Neural cell (in vitro differentiated cells): ENCODE results near the gene FOXP2. TPM values are rescaled to one million over a fixed set of nuclear protein-coding genes. Genes with fewer than 3 reads are reported as not detected.

Source experiments
- H2AFZ ChIP-seq: fragments of 200-600, 300-800 bp; sonication (generic), shearing (Covaris generic); 2 replicates; pipeline ENCODE4 v1.6.0; 2014; ENCODE audit warnings: low read depth, mild to moderate bottlenecking, antibody characterized with exemption, low read length, moderate library complexity
- H3F3A ChIP-seq: fragments of 200-600 bp; shearing (Covaris generic); 2 replicates; pipeline ENCODE4 v1.6.1; 2016; ENCODE audit warnings: mild to moderate bottlenecking, moderate library complexity, mixed read lengths, antibody characterized with exemption, low read length; ENCODE audit not compliant: insufficient read depth, poor library complexity, severe bottlenecking
- H3K27ac ChIP-seq: fragments of 200-600, 300-800 bp; sonication (generic), shearing (Covaris generic); 2 replicates; pipeline ENCODE4 v1.5.1; 2014; ENCODE audit warnings: mild to moderate bottlenecking, low read length, moderate library complexity
- H3K27me3 ChIP-seq: fragments of 300-800, 200-600 bp; sonication (generic), shearing (Covaris generic); 2 replicates; pipeline ENCODE4 v1.6.0; 2014; ENCODE audit warnings: mild to moderate bottlenecking, low read depth, low read length, moderate library complexity; ENCODE audit not compliant: insufficient read depth
- H3K36me3 ChIP-seq: fragments of 300-800, 200-600 bp; sonication (generic), shearing (Covaris generic); 2 replicates; pipeline ENCODE4 v1.5.1; 2014; ENCODE audit warnings: mild to moderate bottlenecking, antibody characterized with exemption, low read length, moderate library complexity; ENCODE audit not compliant: insufficient read depth
- H3K4me2 ChIP-seq: fragments of 300-800, 200-600 bp; sonication (generic), shearing (Covaris generic); 2 replicates; pipeline ENCODE4 v1.6.0; 2014; ENCODE audit warnings: mild to moderate bottlenecking, low read length
- H3K4me3 ChIP-seq: fragments of 300-800, 200-600 bp; sonication (generic), shearing (Covaris generic); 2 replicates; pipeline ENCODE4 v1.5.1; 2014; ENCODE audit warnings: mild to moderate bottlenecking, low read length, moderate library complexity
- H3K79me2 ChIP-seq: fragments of 200-600 bp; shearing (Covaris generic); replicated peaks from 2 replicates; pipeline ENCODE4 v1.6.0; 2014; ENCODE audit warnings: mild to moderate bottlenecking, low read length, moderate library complexity; ENCODE audit not compliant: insufficient read depth
- H3K9ac ChIP-seq: fragments of 300-800, 200-600 bp; sonication (generic), shearing (Covaris generic); 2 replicates; pipeline ENCODE4 v1.6.1; 2016; ENCODE audit warnings: mild to moderate bottlenecking, low read length, mixed read lengths
- H3K9me2 ChIP-seq: fragments of 200-600 bp; shearing (Covaris generic); 2 replicates; pipeline ENCODE4 v1.6.1; 2016; ENCODE audit warnings: mild to moderate bottlenecking, low read length, mixed read lengths; ENCODE audit not compliant: insufficient read depth
- H3K9me3 ChIP-seq: fragments of 200-600, 300-800 bp; sonication (generic), shearing (Covaris generic); 2 replicates; pipeline ENCODE4 v1.6.1; 2016; ENCODE audit warnings: mild to moderate bottlenecking, mixed run types, low read length, moderate library complexity, mixed read lengths
- H4K20me1 ChIP-seq: fragments of 200-600 bp; shearing (Covaris generic); 2 replicates; pipeline ENCODE4 v1.6.1; 2016; ENCODE audit warnings: mild to moderate bottlenecking, mixed run types; ENCODE audit not compliant: insufficient read depth
- CTCF ChIP-seq: fragments of 450-650 bp; IDR thresholded peaks from 2 replicates; pipeline ENCODE4 v1.5.1; 2014; ENCODE audit warnings: antibody characterized with exemption, mild to moderate bottlenecking, moderate library complexity; ENCODE audit not compliant: poor library complexity, severe bottlenecking
- EP300 ChIP-seq: fragments of 450-650 bp; conservative IDR thresholded peaks from 2 replicates; pipeline ENCODE4 v1.6.1; 2014; ENCODE audit warnings: antibody characterized with exemption, mild to moderate bottlenecking, moderate library complexity; ENCODE audit not compliant: poor library complexity, severe bottlenecking
- EZH2 ChIP-seq: fragments of 200-600, 300-800 bp; shearing (Covaris generic), sonication (generic); IDR thresholded peaks from 2 replicates; pipeline ENCODE4 v1.6.1; 2014; ENCODE audit warnings: antibody characterized with exemption, low read length, borderline replicate concordance, mild to moderate bottlenecking; ENCODE audit not compliant: insufficient read depth, poor library complexity, severe bottlenecking
- MXI1 ChIP-seq: fragments of 450-650 bp; conservative IDR thresholded peaks from 2 replicates; pipeline ENCODE4 v1.6.1; 2014; ENCODE audit warnings: antibody characterized with exemption, mild to moderate bottlenecking; ENCODE audit not compliant: poor library complexity, severe bottlenecking
- POLR2AphosphoS5 ChIP-seq: IDR thresholded peaks from 2 replicates; pipeline ENCODE4 v1.6.1; 2012
- RAD21 ChIP-seq: fragments of 450-650 bp; conservative IDR thresholded peaks from 2 replicates; pipeline ENCODE4 v1.6.1; 2014; ENCODE audit warnings: antibody characterized with exemption, mild to moderate bottlenecking, moderate library complexity
- REST ChIP-seq: IDR thresholded peaks from 2 replicates; pipeline ENCODE4 v1.6.1; 2012; ENCODE audit warnings: borderline replicate concordance
- SMC3 ChIP-seq: fragments of 450-650 bp; conservative IDR thresholded peaks from 2 replicates; pipeline ENCODE4 v1.6.1; 2014; ENCODE audit warnings: antibody characterized with exemption, mild to moderate bottlenecking, moderate library complexity; ENCODE audit not compliant: poor library complexity
- TAF1 ChIP-seq: IDR thresholded peaks from 2 replicates; pipeline ENCODE4 v1.6.1; 2012; ENCODE audit warnings: low read depth
- polyA plus RNA-seq: library from polyadenylated mRNA; depleted of rRNA; stranded (reverse); fragments of >200 nt; gene quantifications from 2 replicates; pipeline ENCODE4 v1.2.3, GENCODE V29; 2014

FOXP2 gene
- polyA plus RNA-seq, 1 donor from 2014 or later, result 51.3 TPM

- Histone ChIP-seq H3K4me3 (no peak overlapping the region), H3F3A (no peaks in the 10 kb centered on the region), H2AFZ (no peak overlapping the region), H3K36me3 (no peaks in the 10 kb centered on the region), H3K9me2 (no peaks in the 10 kb centered on the region), H3K4me2 (no peak overlapping the region), H3K27me3 (no peaks in the 10 kb centered on the region), H3K27ac (no peak overlapping the region), H4K20me1 (no peaks in the 10 kb centered on the region), H3K9me3 (no peaks in the 10 kb centered on the region), H3K79me2 (no peaks in the 10 kb centered on the region), H3K9ac (no peak overlapping the region)
- TF ChIP-seq CTCF, result no peak
- no peak for TF ChIP-seq EP300
- no peak for TF ChIP-seq TAF1
- no peak for TF ChIP-seq POLR2AphosphoS5
- no peak for TF ChIP-seq REST
- TF ChIP-seq RAD21, result no peak
- no peak for TF ChIP-seq MXI1
- TF ChIP-seq EZH2, result no peak
- no peak for TF ChIP-seq SMC3
These were observed 857 bp upstream of the FOXP2 start for GRCh38 chr7:114413761-114414155.

- Histone ChIP-seq H3K4me3 (peak overlapping the region; percentile 7), H3K9ac (no peak overlapping the region)
These were observed 712 bp downstream of the FOXP2 start for GRCh38 chr7:114415064-114415989.

More at GRCh38 chr7:114415064-114415989, 712 bp downstream of the FOXP2 start:
- Histone ChIP-seq H3K36me3 (no peaks in the 10 kb centered on the region), H3F3A (no peaks in the 10 kb centered on the region), H3K9me3 (no peaks in the 10 kb centered on the region), H2AFZ (no peak overlapping the region), H3K4me2 (no peak overlapping the region), H3K9me2 (no peaks in the 10 kb centered on the region), H3K79me2 (no peaks in the 10 kb centered on the region), H3K27me3 (no peaks in the 10 kb centered on the region), H3K27ac (no peak overlapping the region), H4K20me1 (no peaks in the 10 kb centered on the region)
- TF ChIP-seq EP300, result no peak
- TF ChIP-seq CTCF, result no peak
- TF ChIP-seq SMC3, result no peak
- no peak for TF ChIP-seq RAD21
- no peak for TF ChIP-seq TAF1
- TF ChIP-seq MXI1, result no peak
- no peak for TF ChIP-seq EZH2
- no peak for TF ChIP-seq REST
- TF ChIP-seq POLR2AphosphoS5, result no peak
